Endodermal cell (in vitro differentiated cells): ENCODE data around the gene RAD51D. TPM values are rescaled to one million over a fixed set of nuclear protein-coding genes. Genes with fewer than 3 reads are reported as not detected.

Experiments used
- DNase-seq: peaks from one replicate; pipeline ENCODE4 v3.0.0-alpha.2; 2017
- H3K27ac ChIP-seq: 2 replicates; pipeline ENCODE4 v1.5.1; 2013; ENCODE audit warnings: mild to moderate bottlenecking, low read depth, low read length, moderate library complexity
- H3K27me3 ChIP-seq: 2 replicates; pipeline ENCODE4 v1.6.1; 2013; ENCODE audit warnings: mild to moderate bottlenecking, low read length, moderate library complexity; ENCODE audit not compliant: insufficient read depth, control insufficient read depth, poor library complexity, severe bottlenecking
- H3K36me3 ChIP-seq: 2 replicates; pipeline ENCODE4 v1.7.0; 2013; ENCODE audit warnings: mild to moderate bottlenecking, low read length, moderate library complexity; ENCODE audit not compliant: control insufficient read depth, insufficient read depth
- H3K4me1 ChIP-seq: one replicate; pipeline ENCODE4 v1.7.0; 2013; ENCODE audit warnings: low read length; ENCODE audit not compliant: control insufficient read depth, insufficient read depth
- H3K4me3 ChIP-seq: 2 replicates; pipeline ENCODE4 v1.5.1; 2013; ENCODE audit warnings: mild to moderate bottlenecking, low read length, moderate library complexity
- H3K9ac ChIP-seq: 2 replicates; pipeline ENCODE4 v1.6.1; 2013; ENCODE audit warnings: mild to moderate bottlenecking, low read length, moderate library complexity; ENCODE audit not compliant: poor library complexity, severe bottlenecking; ENCODE audit errors: extremely low read depth
- H3K9me3 ChIP-seq: 2 replicates; pipeline ENCODE4 v1.6.1; 2013; ENCODE audit warnings: mild to moderate bottlenecking, low read length, moderate library complexity; ENCODE audit not compliant: control insufficient read depth
- H3K27ac Mint-ChIP-seq: 2 replicates; pipeline ENCODE4 v1.8.0; 2020; ENCODE audit warnings: mixed read lengths
- H3K27me3 Mint-ChIP-seq: 2 replicates; pipeline ENCODE4 v1.8.0; 2021; ENCODE audit warnings: mild to moderate bottlenecking, mixed read lengths; ENCODE audit not compliant: insufficient read depth
- H3K36me3 Mint-ChIP-seq: 2 replicates; pipeline ENCODE4 v1.8.0; 2020; ENCODE audit warnings: low read depth, mixed read lengths
- H3K4me1 Mint-ChIP-seq: 2 replicates; pipeline ENCODE4 v1.8.0; 2020; ENCODE audit warnings: mixed read lengths
- H3K4me3 Mint-ChIP-seq: 2 replicates; pipeline ENCODE4 v1.8.0; 2020; ENCODE audit warnings: mild to moderate bottlenecking, moderate library complexity, mixed read lengths
- H3K9me3 Mint-ChIP-seq: 2 replicates; pipeline ENCODE4 v1.8.0; 2020; ENCODE audit warnings: mild to moderate bottlenecking, mixed read lengths
- WGBS, 2 experiments: methylation state at CpG; one replicate each; pipeline versions ENCODE4 v1.1.5 to v1.1.7; 2013; ENCODE audit warnings: missing lambda C conversion rate in 2 of 2, mixed read lengths in 1 of 2; ENCODE audit not compliant: insufficient coverage in 1 of 2, insufficient read length in 1 of 2; 5-methylcytosine and 5-hydroxymethylcytosine counted together
- total RNA-seq, 2 donors: library from RNA; stranded (reverse); fragmentation: NEBNext Ultra II Directional in 1 of 2; extraction: Animal tissue kit (Norgen Biotek cat#: 25700) in 1 of 2; gene quantifications; 2 replicates in 1 of 2; 3 replicates in 1 of 2; pipeline ENCODE4 v1.2.1, GENCODE V29; 2021
- TF ChIP-seq, protein P1 (sequence below): fragments of 200-600 bp; sonication (generic); conservative IDR thresholded peaks from 2 replicates; pipeline ENCODE4 v1.5.0; 2021; ENCODE audit warnings: antibody characterized with exemption, mild to moderate bottlenecking

The RAD51D gene
- total RNA-seq, 2 donors from 2014 or later: 24.8 to 26.0 TPM

DNA sequence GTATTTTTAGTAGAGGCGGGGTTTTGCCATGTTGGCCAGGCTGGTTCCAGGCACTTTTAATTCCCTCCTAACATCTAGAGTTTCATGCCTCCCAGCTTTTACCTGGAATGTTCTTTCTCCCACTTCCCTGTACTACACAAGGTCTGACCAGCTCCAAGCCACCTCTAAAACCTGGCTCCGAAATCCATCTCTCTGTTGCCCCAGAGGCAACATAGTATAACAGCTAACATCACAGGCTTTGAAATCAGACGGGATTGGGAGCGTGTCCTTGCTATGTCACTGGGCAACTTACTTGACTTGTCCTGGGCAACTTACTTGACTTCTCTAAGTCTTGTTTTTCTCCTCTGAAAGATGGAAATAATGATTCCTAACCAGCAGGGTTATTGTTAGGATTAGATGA, 43.1 kb upstream of the RAD51D start:
- H3K4me1 ChIP-seq: no peaks in the 10 kb centered on the region
- H3K9me3 ChIP-seq: no peaks in the 10 kb centered on the region
- H3K4me3 ChIP-seq: no peak overlapping the region
- no peak overlapping the region for H3K4me3 Mint-ChIP-seq
- no peaks in the 10 kb centered on the region for H3K4me1 Mint-ChIP-seq
- no peaks in the 10 kb centered on the region for H3K27me3 Mint-ChIP-seq
- no peak overlapping the region for H3K9ac ChIP-seq
- no peaks in the 10 kb centered on the region for H3K36me3 ChIP-seq
- no peaks in the 10 kb centered on the region for H3K36me3 Mint-ChIP-seq
- DNase-seq: no peak
- TF ChIP-seq, protein P1, sequence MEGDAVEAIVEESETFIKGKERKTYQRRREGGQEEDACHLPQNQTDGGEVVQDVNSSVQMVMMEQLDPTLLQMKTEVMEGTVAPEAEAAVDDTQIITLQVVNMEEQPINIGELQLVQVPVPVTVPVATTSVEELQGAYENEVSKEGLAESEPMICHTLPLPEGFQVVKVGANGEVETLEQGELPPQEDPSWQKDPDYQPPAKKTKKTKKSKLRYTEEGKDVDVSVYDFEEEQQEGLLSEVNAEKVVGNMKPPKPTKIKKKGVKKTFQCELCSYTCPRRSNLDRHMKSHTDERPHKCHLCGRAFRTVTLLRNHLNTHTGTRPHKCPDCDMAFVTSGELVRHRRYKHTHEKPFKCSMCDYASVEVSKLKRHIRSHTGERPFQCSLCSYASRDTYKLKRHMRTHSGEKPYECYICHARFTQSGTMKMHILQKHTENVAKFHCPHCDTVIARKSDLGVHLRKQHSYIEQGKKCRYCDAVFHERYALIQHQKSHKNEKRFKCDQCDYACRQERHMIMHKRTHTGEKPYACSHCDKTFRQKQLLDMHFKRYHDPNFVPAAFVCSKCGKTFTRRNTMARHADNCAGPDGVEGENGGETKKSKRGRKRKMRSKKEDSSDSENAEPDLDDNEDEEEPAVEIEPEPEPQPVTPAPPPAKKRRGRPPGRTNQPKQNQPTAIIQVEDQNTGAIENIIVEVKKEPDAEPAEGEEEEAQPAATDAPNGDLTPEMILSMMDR: no peak
- no peaks in the 10 kb centered on the region for H3K27me3 ChIP-seq
- H3K9me3 Mint-ChIP-seq: no peaks in the 10 kb centered on the region
- 88 to 92% methylated on average over 2 to 4 of the region's 4 CpGs for WGBS, 2 experiments
- H3K27ac Mint-ChIP-seq: no peak overlapping the region
- no peak overlapping the region for H3K27ac ChIP-seq

GRCh38 chr17:35161281-35161761, 41.7 kb upstream of the RAD51D start:
- no peaks in the 10 kb centered on the region for H3K4me1 ChIP-seq
- Mint-ChIP-seq H3K36me3 (no peaks in the 10 kb centered on the region), H3K9me3 (no peaks in the 10 kb centered on the region), H3K4me3 (no peak overlapping the region), H3K27me3 (no peaks in the 10 kb centered on the region), H3K27ac (no peak overlapping the region), H3K4me1 (no peaks in the 10 kb centered on the region)
- H3K36me3 ChIP-seq: no peaks in the 10 kb centered on the region
- TF ChIP-seq, protein P1: no peak
- no peak overlapping the region for H3K4me3 ChIP-seq
- no peaks in the 10 kb centered on the region for H3K9me3 ChIP-seq
- WGBS, 2 experiments: 78 to 88% methylated on average over 2 to 3 of the region's 3 CpGs
- no peak for DNase-seq
- H3K9ac ChIP-seq: no peak overlapping the region
- H3K27ac ChIP-seq: no peak overlapping the region
- H3K27me3 ChIP-seq: no peaks in the 10 kb centered on the region

GRCh38 chr17:35160354-35161201, 40.9 kb upstream of the RAD51D start:
- H3K27me3 Mint-ChIP-seq: no peaks in the 10 kb centered on the region
- no peak overlapping the region for H3K4me3 Mint-ChIP-seq
- 91 to 95% methylated on average over 9 to 13 of the region's 13 CpGs for WGBS, 2 experiments
- TF ChIP-seq, protein P1: no peak
- H3K27ac Mint-ChIP-seq: no peak overlapping the region
- H3K9me3 ChIP-seq: no peaks in the 10 kb centered on the region
- H3K27me3 ChIP-seq: no peaks in the 10 kb centered on the region
- H3K36me3 ChIP-seq: no peaks in the 10 kb centered on the region
- DNase-seq: no peak
- H3K4me3 ChIP-seq: no peak overlapping the region
- no peak overlapping the region for H3K27ac ChIP-seq
- no peaks in the 10 kb centered on the region for H3K36me3 Mint-ChIP-seq
- no peak overlapping the region for H3K9ac ChIP-seq
- H3K4me1 ChIP-seq: no peaks in the 10 kb centered on the region
- H3K9me3 Mint-ChIP-seq: no peaks in the 10 kb centered on the region
- no peaks in the 10 kb centered on the region for H3K4me1 Mint-ChIP-seq
